ENCODE results near the gene SH3PXD2B. TPM values are rescaled to one million over a fixed set of nuclear protein-coding genes. Genes with fewer than 3 reads are reported as not detected.
"Not testable (repeated sequence)": the region's sequence is repeated elsewhere in the genome, so short reads cannot be mapped to it uniquely, and the experiment has no call there.

The SH3PXD2B gene
- polyA plus RNA-seq, 3 donors = 24.8 to 37.7 (median 35.0) TPM

- no peak for DNase-seq (ENCODE audit: extremely low read depth in 1 of 11, low read depth in 9 of 11, low spot score in 4 of 11)
Observed at GRCh38 chr5:172413601-172414171, 40.6 kb downstream of the SH3PXD2B start.

GRCh38 chr5:172412724-172413286 is 41.5 kb downstream of the SH3PXD2B start:
- no peak for DNase-seq (ENCODE audit: extremely low read depth in 1 of 11, low read depth in 9 of 11, low spot score in 4 of 11)

GRCh38 chr5:172411484-172412072 is 42.7 kb downstream of the SH3PXD2B start:
- DNase-seq (ENCODE audit: extremely low read depth in 1 of 11, low read depth in 9 of 11, low spot score in 4 of 11) = no peak

GRCh38 chr5:172410662-172411483 is 43.5 kb downstream of the SH3PXD2B start:
- no peak for DNase-seq (ENCODE audit: extremely low read depth in 1 of 11, low read depth in 9 of 11, low spot score in 4 of 11)

GRCh38 chr5:172410160-172410559 is 44.2 kb downstream of the SH3PXD2B start:
- DNase-seq (ENCODE audit: extremely low read depth in 1 of 11, low read depth in 9 of 11, low spot score in 4 of 11) = no peak

- not testable (repeated sequence) for DNase-seq (ENCODE audit: extremely low read depth in 1 of 11, low read depth in 9 of 11, low spot score in 4 of 11)
Observed at GRCh38 chr5:172409477-172409876, 44.8 kb downstream of the SH3PXD2B start.

- DNase-seq (ENCODE audit: extremely low read depth in 1 of 11, low read depth in 9 of 11, low spot score in 4 of 11) = no peak
Observed at GRCh38 chr5:172407822-172408221, 46.5 kb downstream of the SH3PXD2B start.

- no peak for DNase-seq (ENCODE audit: extremely low read depth in 1 of 11, low read depth in 9 of 11, low spot score in 4 of 11)
Observed at GRCh38 chr5:172407241-172407691, 47.1 kb downstream of the SH3PXD2B start.

- DNase-seq (ENCODE audit: extremely low read depth in 1 of 11, low read depth in 9 of 11, low spot score in 4 of 11) = no peak
Observed at GRCh38 chr5:172405226-172406107, 48.9 kb downstream of the SH3PXD2B start.

GRCh38 chr5:172404746-172405145 is 49.6 kb downstream of the SH3PXD2B start:
- no peak for DNase-seq (ENCODE audit: extremely low read depth in 1 of 11, low read depth in 9 of 11, low spot score in 4 of 11)

- no peak for DNase-seq (ENCODE audit: extremely low read depth in 1 of 11, low read depth in 9 of 11, low spot score in 4 of 11)
Observed at GRCh38 chr5:172403817-172404216, 50.5 kb downstream of the SH3PXD2B start.

- peak; percentile 61 to 87 (median 80) for DNase-seq (ENCODE audit: extremely low read depth in 1 of 11, low read depth in 9 of 11, low spot score in 4 of 11)
Observed at GRCh38 chr5:172403189-172403796, 51.0 kb downstream of the SH3PXD2B start.

GRCh38 chr5:172402531-172403188 is 51.7 kb downstream of the SH3PXD2B start:
- DNase-seq (ENCODE audit: extremely low read depth in 1 of 11, low read depth in 9 of 11, low spot score in 4 of 11) = no peak

GRCh38 chr5:172402031-172402430 is 52.3 kb downstream of the SH3PXD2B start:
- not testable (repeated sequence) for DNase-seq (ENCODE audit: extremely low read depth in 1 of 11, low read depth in 9 of 11, low spot score in 4 of 11)

GRCh38 chr5:172399826-172400225 is 54.5 kb downstream of the SH3PXD2B start:
- no peak for DNase-seq (ENCODE audit: extremely low read depth in 1 of 11, low read depth in 9 of 11, low spot score in 4 of 11)

GRCh38 chr5:172399336-172399735 is 55.0 kb downstream of the SH3PXD2B start:
- no peak for DNase-seq (ENCODE audit: extremely low read depth in 1 of 11, low read depth in 9 of 11, low spot score in 4 of 11)

- not testable (repeated sequence) for DNase-seq (ENCODE audit: extremely low read depth in 1 of 11, low read depth in 9 of 11, low spot score in 4 of 11)
Observed at GRCh38 chr5:172398645-172399044, 55.7 kb downstream of the SH3PXD2B start.

GRCh38 chr5:172396994-172397393 is 57.3 kb downstream of the SH3PXD2B start:
- not testable (repeated sequence) for DNase-seq (ENCODE audit: extremely low read depth in 1 of 11, low read depth in 9 of 11, low spot score in 4 of 11)

Measured in renal cortex interstitium (tissue), 11 donors.